Neural progenitor cell (in vitro differentiated cells): ENCODE results near the gene GLRA1. TPM values are rescaled to one million over a fixed set of nuclear protein-coding genes. Genes with fewer than 3 reads are reported as not detected.
A peak's percentile ranks its signal among the peaks of the same experiment; 100 is the strongest.

Experiments used
- DNase-seq: peaks from one replicate; pipeline ENCODE4 v3.0.0-alpha.2; 2016; ENCODE audit warnings: low spot score
- H2AFZ ChIP-seq: fragments of 200-600 bp; sonication (generic); replicated peaks from 2 replicates; pipeline ENCODE4 v1.6.1; 2016; ENCODE audit warnings: antibody characterized with exemption
- H3F3A ChIP-seq: fragments of 200-600 bp; sonication (generic); 2 replicates; pipeline ENCODE4 v1.6.1; 2016; ENCODE audit warnings: antibody characterized with exemption, low read depth
- H3K27ac ChIP-seq: fragments of 200-600 bp; sonication (generic); 2 replicates; pipeline ENCODE4 v1.5.1; 2016; ENCODE audit warnings: mild to moderate bottlenecking
- H3K27me3 ChIP-seq: fragments of 200-600 bp; sonication (generic); 2 replicates; pipeline ENCODE4 v1.6.1; 2016; ENCODE audit warnings: mild to moderate bottlenecking, moderate library complexity
- H3K36me3 ChIP-seq: fragments of 200-600 bp; sonication (generic); 2 replicates; pipeline ENCODE4 v1.5.1; 2016
- H3K4me1 ChIP-seq: fragments of 200-600 bp; sonication (generic); 2 replicates; pipeline ENCODE4 v1.6.1; 2016; ENCODE audit warnings: mixed run types
- H3K4me2 ChIP-seq: fragments of 200-600 bp; sonication (generic); 2 replicates; pipeline ENCODE4 v1.6.1; 2016
- H3K4me3 ChIP-seq: fragments of 200-600 bp; sonication (generic); 2 replicates; pipeline ENCODE4 v1.5.1; 2016
- H3K79me2 ChIP-seq: fragments of 200-600 bp; sonication (generic); 2 replicates; pipeline ENCODE4 v1.6.1; 2016; ENCODE audit warnings: low read depth
- H3K9ac ChIP-seq: fragments of 200-600 bp; sonication (generic); 2 replicates; pipeline ENCODE4 v1.6.1; 2016
- H3K9me3 ChIP-seq: fragments of 200-600 bp; sonication (generic); 2 replicates; pipeline ENCODE4 v1.5.1; 2016; ENCODE audit warnings: low read depth
- H4K20me1 ChIP-seq: fragments of 200-600 bp; sonication (generic); 2 replicates; pipeline ENCODE4 v1.6.1; 2016; ENCODE audit warnings: low read depth
- H3K27ac Mint-ChIP-seq: 3 replicates; pipeline ENCODE4 v1.8.0; 2021; ENCODE audit warnings: mixed read lengths
- H3K27me3 Mint-ChIP-seq: 2 replicates; pipeline ENCODE4 v1.8.0; 2022; ENCODE audit warnings: low read depth, mild to moderate bottlenecking, inconsistent platforms, moderate library complexity, mixed read lengths; ENCODE audit not compliant: insufficient read depth
- H3K36me3 Mint-ChIP-seq: 3 replicates; pipeline ENCODE4 v1.8.0; 2021; ENCODE audit warnings: mixed read lengths
- H3K4me1 Mint-ChIP-seq: 3 replicates; pipeline ENCODE4 v1.8.0; 2021; ENCODE audit warnings: mixed read lengths
- H3K4me3 Mint-ChIP-seq: 3 replicates; pipeline ENCODE4 v1.8.0; 2021; ENCODE audit warnings: mild to moderate bottlenecking, moderate library complexity, mixed read lengths
- H3K9me3 Mint-ChIP-seq: 3 replicates; pipeline ENCODE4 v1.8.0; 2020; ENCODE audit warnings: mixed read lengths
- CTCF ChIP-seq: fragments of 200-600 bp; sonication (generic); IDR thresholded peaks from 2 replicates; pipeline ENCODE4 v1.5.1; 2017; ENCODE audit warnings: antibody characterized with exemption, mild to moderate bottlenecking
- EZH2 ChIP-seq: fragments of 200-600 bp; sonication (generic); IDR thresholded peaks from 2 replicates; pipeline ENCODE4 v1.6.1; 2017; ENCODE audit warnings: antibody characterized with exemption, mild to moderate bottlenecking, moderate library complexity
- EZH2phosphoT487 ChIP-seq: fragments of 200-600 bp; sonication (generic); IDR thresholded peaks from 2 replicates; pipeline ENCODE4 v1.6.1; 2017; ENCODE audit warnings: antibody characterized with exemption
- total RNA-seq: library from RNA; depleted of rRNA; stranded (reverse); fragments of >200 nt; gene quantifications from 2 replicates; pipeline ENCODE4 v1.2.3, GENCODE V29; 2015; ENCODE audit warnings: low replicate concordance

The GLRA1 gene
- total RNA-seq, 1 donor from 2014 or later: not detected

GRCh38 chr5:151925340-151925739, 689 bp upstream of the GLRA1 start:
- Histone ChIP-seq H4K20me1 (peaks cover 51% of the 10 kb centered on the region), H3K9me3 (no peaks in the 10 kb centered on the region), H3K4me3 (no peak overlapping the region), H3K27me3 (peaks cover 94% of the 10 kb centered on the region), H3K4me2 (peak overlapping the region; percentile 49), H3K9ac (no peak overlapping the region), H3F3A (peaks cover 29% of the 10 kb centered on the region), H2AFZ (no peak overlapping the region), H3K4me1 (peaks cover 11% of the 10 kb centered on the region), H3K36me3 (no peaks in the 10 kb centered on the region), H3K27ac (no peak overlapping the region), H3K79me2 (no peaks in the 10 kb centered on the region)
- no peaks in the 10 kb centered on the region for H3K9me3 Mint-ChIP-seq
- no peak for DNase-seq
- H3K4me3 Mint-ChIP-seq: peak overlapping the region; percentile 34
- H3K4me1 Mint-ChIP-seq: peaks cover 33% of the 10 kb centered on the region
- H3K27me3 Mint-ChIP-seq: peaks cover 39% of the 10 kb centered on the region
- no peaks in the 10 kb centered on the region for H3K36me3 Mint-ChIP-seq
- no peak overlapping the region for H3K27ac Mint-ChIP-seq
- TF ChIP-seq CTCF (no peak), EZH2 (no peak), EZH2phosphoT487 (no peak)

GRCh38 chr5:151923866-151924476, 680 bp downstream of the GLRA1 start:
- no peaks in the 10 kb centered on the region for H3K9me3 ChIP-seq
- H3K9ac ChIP-seq: no peak overlapping the region
- no peaks in the 10 kb centered on the region for H3K9me3 Mint-ChIP-seq
- peaks cover 65% of the 10 kb centered on the region for H4K20me1 ChIP-seq
- peak; percentile 68 for DNase-seq
- peak overlapping the region; percentile 54 for H3K4me3 Mint-ChIP-seq
- H3K27ac ChIP-seq: no peak overlapping the region
- peaks cover 42% of the 10 kb centered on the region for H3K27me3 Mint-ChIP-seq
- H3F3A ChIP-seq: peaks cover 29% of the 10 kb centered on the region
- no peak overlapping the region for H3K27ac Mint-ChIP-seq
- no peak overlapping the region for H3K4me2 ChIP-seq
- no peaks in the 10 kb centered on the region for H3K79me2 ChIP-seq
- TF ChIP-seq EZH2phosphoT487 (no peak), CTCF (peak; percentile 63)
- peaks cover 11% of the 10 kb centered on the region for H3K4me1 ChIP-seq
- H3K27me3 ChIP-seq: peaks cover 99% of the 10 kb centered on the region
- H3K36me3 ChIP-seq: no peaks in the 10 kb centered on the region
- H3K4me1 Mint-ChIP-seq: peaks cover 34% of the 10 kb centered on the region
- no peak overlapping the region for H3K4me3 ChIP-seq
- H2AFZ ChIP-seq: no peak overlapping the region
- H3K36me3 Mint-ChIP-seq: no peaks in the 10 kb centered on the region

GRCh38 chr5:151921916-151922315, 2.7 kb downstream of the GLRA1 start:
- TF ChIP-seq EZH2: no peak
- TF ChIP-seq CTCF: no peak
- TF ChIP-seq EZH2phosphoT487: no peak
- H3K4me1 ChIP-seq: peaks cover 23% of the 10 kb centered on the region
- H3K9me3 ChIP-seq: no peaks in the 10 kb centered on the region
- Mint-ChIP-seq H3K36me3 (no peaks in the 10 kb centered on the region), H3K9me3 (no peaks in the 10 kb centered on the region), H3K4me3 (no peak overlapping the region), H3K27me3 (peaks cover 40% of the 10 kb centered on the region), H3K27ac (no peak overlapping the region), H3K4me1 (peaks cover 47% of the 10 kb centered on the region)
- H3K27me3 ChIP-seq: peaks cover 98% of the 10 kb centered on the region
- no peak overlapping the region for H3K9ac ChIP-seq
- H3K4me2 ChIP-seq: no peak overlapping the region
- peaks cover 46% of the 10 kb centered on the region for H3F3A ChIP-seq
- H3K4me3 ChIP-seq: no peak overlapping the region
- H3K27ac ChIP-seq: no peak overlapping the region
- H3K36me3 ChIP-seq: no peaks in the 10 kb centered on the region
- H4K20me1 ChIP-seq: peaks cover 82% of the 10 kb centered on the region
- no peak for DNase-seq
- no peak overlapping the region for H2AFZ ChIP-seq
- H3K79me2 ChIP-seq: no peaks in the 10 kb centered on the region
